Lung (tissue), 12 donors: ENCODE measurements around the gene MSH6. TPM values are rescaled to one million over a fixed set of nuclear protein-coding genes. Genes with fewer than 3 reads are reported as not detected.

Experiments used
- ATAC-seq: fragments of 200-7000 bp; cut with Tn5 transposase; one replicate; pipeline ENCODE4 v1.9.1; 2020; ENCODE audit warnings: moderate number of reproducible peaks; ENCODE audit not compliant: insufficient read depth, low FRiP score
- DNase-seq, 3 donors: peaks; one replicate each; pipeline ENCODE4 v3.0.0-alpha.2; 2013 to 2017
- H3K27ac ChIP-seq, 2 donors: one replicate each; pipeline ENCODE4 v1.5.1; 2013; ENCODE audit warnings: mild to moderate bottlenecking in 2 of 2, moderate library complexity in 2 of 2, control low read depth in 1 of 2, inconsistent platforms in 1 of 2, low read depth in 1 of 2, low read length in 1 of 2
- H3K27me3 ChIP-seq, 3 donors: one replicate each; pipeline ENCODE4 v1.5.1; 2013; ENCODE audit warnings: low read length in 2 of 3; ENCODE audit not compliant: control insufficient read depth in 3 of 3, insufficient read depth in 3 of 3
- H3K36me3 ChIP-seq, 4 donors: one replicate each; pipeline ENCODE4 v1.5.1; 2013; ENCODE audit warnings: low read length in 4 of 4, mild to moderate bottlenecking in 1 of 4, moderate library complexity in 1 of 4; ENCODE audit not compliant: control insufficient read depth in 4 of 4, insufficient read depth in 4 of 4
- H3K4me1 ChIP-seq, 5 donors: one replicate each; pipeline ENCODE4 v1.5.1; 2013; ENCODE audit warnings: low read length in 5 of 5, mild to moderate bottlenecking in 2 of 5, moderate library complexity in 1 of 5; ENCODE audit not compliant: control insufficient read depth in 5 of 5, insufficient read depth in 5 of 5
- H3K4me3 ChIP-seq: one replicate; pipeline ENCODE4 v1.5.1; 2013; ENCODE audit warnings: mild to moderate bottlenecking, control low read depth, moderate library complexity
- H3K9ac ChIP-seq, 2 donors: one replicate each; pipeline ENCODE4 v1.5.1; 2013; ENCODE audit warnings: low read length in 2 of 2, control low read depth in 1 of 2; ENCODE audit not compliant: insufficient read depth in 1 of 2
- H3K9me3 ChIP-seq, 4 donors: one replicate each; pipeline ENCODE4 v1.5.1; 2013; ENCODE audit warnings: low read length in 3 of 4, mild to moderate bottlenecking in 1 of 4, moderate library complexity in 1 of 4; ENCODE audit not compliant: control insufficient read depth in 4 of 4, insufficient read depth in 3 of 4
- WGBS, 2 donors: extraction: QIAGEN DNeasy Blood & Tissue Kit; methylation state at CpG; one replicate each; pipeline ENCODE4 v1.1.7; 2013; 5-methylcytosine and 5-hydroxymethylcytosine counted together
- polyA plus RNA-seq, 2 donors: library from polyadenylated mRNA; stranded (reverse); fragments of 200-250 nt; gene quantifications; one replicate each; pipeline ENCODE4 v1.2.1, GENCODE V29; 2013
- total RNA-seq, 2 donors: library from RNA; depleted of rRNA in 1 of 2; stranded (reverse); fragments of >200 nt in 1 of 2; gene quantifications; one replicate each; pipeline ENCODE4 v1.2.1, GENCODE V29; 2014 to 2021
- TF ChIP-seq, protein P1 (sequence below): IDR thresholded peaks from 2 replicates; pipeline ENCODE4 v1.5.1; 2012; ENCODE audit warnings: mild to moderate bottlenecking; ENCODE audit errors: control extremely low read depth, extremely low read depth
- donor health status: control.
- donor health status: control.
- donor health status: Bipolar disorder and iron deficiency.
- donor health status: healthy.
- donor health status: DM: yes; HTN: yes; CAD: no.

MSH6 gene
- total and polyA plus RNA-seq, 4 donors, result 8.8 to 59.5 (median 27.2) TPM

DNA sequence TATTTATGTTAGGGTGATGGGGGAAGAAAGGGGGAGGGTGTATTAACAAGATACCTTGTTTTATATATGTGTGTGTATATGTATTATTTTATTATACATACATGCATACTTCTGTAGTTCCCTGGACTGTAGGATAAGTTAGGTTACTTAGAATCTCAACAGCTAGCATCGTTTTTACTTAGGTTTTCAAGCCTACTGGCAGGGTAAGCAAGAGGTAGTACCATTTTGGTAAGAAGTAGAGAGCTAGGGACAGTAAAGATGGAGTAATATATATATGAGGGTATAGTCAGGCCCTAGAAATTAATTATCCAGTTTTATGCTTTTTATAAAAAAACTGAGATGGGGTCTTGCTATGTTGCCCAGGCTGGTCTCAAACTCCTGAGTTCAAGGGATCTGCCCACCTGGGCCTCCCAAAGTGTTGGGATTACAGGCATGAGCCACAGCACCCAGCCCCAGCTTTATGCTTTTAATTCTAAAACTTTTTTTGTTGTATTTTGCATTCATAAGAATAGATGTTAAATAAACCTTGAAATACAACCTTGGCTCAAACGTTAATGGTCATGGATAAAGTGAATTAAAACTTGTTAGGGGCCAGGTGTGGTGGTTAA is 13.2 kb downstream of the MSH6 start:
- Histone ChIP-seq H3K36me3 (peaks cover 37 to 63% (median 45%) of the 10 kb centered on the region in 4 donors), H3K27me3 (no peaks in the 10 kb centered on the region), H3K9ac (no peak overlapping the region), H3K4me3 (no peak overlapping the region), H3K27ac (no peak overlapping the region), H3K4me1 (peaks cover 0 to 3% (median 0%) of the 10 kb centered on the region in 5 donors), H3K9me3 (no peaks in the 10 kb centered on the region)
- no peak for DNase-seq
- 90 to 92% methylated on average over 2 of the region's 2 CpGs for WGBS, 2 donors
- TF ChIP-seq, protein P1, sequence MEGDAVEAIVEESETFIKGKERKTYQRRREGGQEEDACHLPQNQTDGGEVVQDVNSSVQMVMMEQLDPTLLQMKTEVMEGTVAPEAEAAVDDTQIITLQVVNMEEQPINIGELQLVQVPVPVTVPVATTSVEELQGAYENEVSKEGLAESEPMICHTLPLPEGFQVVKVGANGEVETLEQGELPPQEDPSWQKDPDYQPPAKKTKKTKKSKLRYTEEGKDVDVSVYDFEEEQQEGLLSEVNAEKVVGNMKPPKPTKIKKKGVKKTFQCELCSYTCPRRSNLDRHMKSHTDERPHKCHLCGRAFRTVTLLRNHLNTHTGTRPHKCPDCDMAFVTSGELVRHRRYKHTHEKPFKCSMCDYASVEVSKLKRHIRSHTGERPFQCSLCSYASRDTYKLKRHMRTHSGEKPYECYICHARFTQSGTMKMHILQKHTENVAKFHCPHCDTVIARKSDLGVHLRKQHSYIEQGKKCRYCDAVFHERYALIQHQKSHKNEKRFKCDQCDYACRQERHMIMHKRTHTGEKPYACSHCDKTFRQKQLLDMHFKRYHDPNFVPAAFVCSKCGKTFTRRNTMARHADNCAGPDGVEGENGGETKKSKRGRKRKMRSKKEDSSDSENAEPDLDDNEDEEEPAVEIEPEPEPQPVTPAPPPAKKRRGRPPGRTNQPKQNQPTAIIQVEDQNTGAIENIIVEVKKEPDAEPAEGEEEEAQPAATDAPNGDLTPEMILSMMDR, result no peak
- no peak for ATAC-seq

DNA sequence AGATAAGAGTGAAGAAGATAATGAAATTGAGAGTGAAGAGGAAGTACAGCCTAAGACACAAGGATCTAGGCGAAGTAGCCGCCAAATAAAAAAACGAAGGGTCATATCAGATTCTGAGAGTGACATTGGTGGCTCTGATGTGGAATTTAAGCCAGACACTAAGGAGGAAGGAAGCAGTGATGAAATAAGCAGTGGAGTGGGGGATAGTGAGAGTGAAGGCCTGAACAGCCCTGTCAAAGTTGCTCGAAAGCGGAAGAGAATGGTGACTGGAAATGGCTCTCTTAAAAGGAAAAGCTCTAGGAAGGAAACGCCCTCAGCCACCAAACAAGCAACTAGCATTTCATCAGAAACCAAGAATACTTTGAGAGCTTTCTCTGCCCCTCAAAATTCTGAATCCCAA is 15.7 kb downstream of the MSH6 start:
- TF ChIP-seq, protein P1, result no peak
- DNase-seq (no peak), ATAC-seq (peak; percentile 41)
- Histone ChIP-seq H3K27me3 (no peaks in the 10 kb centered on the region), H3K27ac (no peak overlapping the region), H3K36me3 (peaks cover 49 to 80% (median 65%) of the 10 kb centered on the region in 4 donors), H3K4me3 (no peak overlapping the region), H3K9me3 (peaks cover 0 to 6% (median 3%) of the 10 kb centered on the region in 4 donors), H3K4me1 (no peaks in the 10 kb centered on the region), H3K9ac (no peak overlapping the region)
- 42 to 72% methylated on average over 6 of the region's 6 CpGs for WGBS, 2 donors

DNA sequence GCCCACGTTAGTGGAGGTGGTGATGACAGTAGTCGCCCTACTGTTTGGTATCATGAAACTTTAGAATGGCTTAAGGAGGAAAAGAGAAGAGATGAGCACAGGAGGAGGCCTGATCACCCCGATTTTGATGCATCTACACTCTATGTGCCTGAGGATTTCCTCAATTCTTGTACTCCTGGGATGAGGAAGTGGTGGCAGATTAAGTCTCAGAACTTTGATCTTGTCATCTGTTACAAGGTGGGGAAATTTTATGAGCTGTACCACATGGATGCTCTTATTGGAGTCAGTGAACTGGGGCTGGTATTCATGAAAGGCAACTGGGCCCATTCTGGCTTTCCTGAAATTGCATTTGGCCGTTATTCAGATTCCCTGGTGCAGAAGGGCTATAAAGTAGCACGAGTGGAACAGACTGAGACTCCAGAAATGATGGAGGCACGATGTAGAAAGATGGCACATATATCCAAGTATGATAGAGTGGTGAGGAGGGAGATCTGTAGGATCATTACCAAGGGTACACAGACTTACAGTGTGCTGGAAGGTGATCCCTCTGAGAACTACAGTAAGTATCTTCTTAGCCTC is 16.2 kb downstream of the MSH6 start:
- DNase-seq (no peak), ATAC-seq (no peak)
- Histone ChIP-seq H3K9me3 (peaks cover 0 to 7% (median 3%) of the 10 kb centered on the region in 4 donors), H3K27ac (peak overlapping the region in 1 of 2 donors; percentile 12), H3K4me1 (no peaks in the 10 kb centered on the region), H3K9ac (no peak overlapping the region), H3K27me3 (no peaks in the 10 kb centered on the region), H3K36me3 (peaks cover 49 to 84% (median 70%) of the 10 kb centered on the region in 4 donors), H3K4me3 (no peak overlapping the region)
- 75 to 88% methylated on average over 6 of the region's 6 CpGs for WGBS, 2 donors
- TF ChIP-seq, protein P1, result no peak
